HepG2 (cell line): Measurements from ENCODE around the gene GHRHR. TPM values are rescaled to one million over a fixed set of nuclear protein-coding genes. Genes with fewer than 3 reads are reported as not detected.

Experiments
- ATAC-seq: fragments of 200-7000 bp; cut with Tn5 transposase; 3 replicates; pipeline ENCODE4 v1.9.1; 2020; ENCODE audit warnings: mild to moderate bottlenecking, moderate library complexity
- BruUV-seq: library from RNA; stranded (reverse); fragments of 400-500 nt; replicated peaks from 2 replicates; lab custom pipeline; 2021; lab: Mats Ljungman, UMichigan
- CTCF ChIA-PET: fragments of 300-600 bp; formaldehyde crosslinking; extraction: SDS; loops from one replicate; lab custom pipeline; 2021; ENCODE audit warnings: low total read pairs, inconsistent platforms, low intra/inter-chr PET ratio; lab: Yijun Ruan, JAX
- POLR2A ChIA-PET: fragments of 350-600 bp; sonication (Branson Sonifier 250); formaldehyde crosslinking; loops from one replicate; lab custom pipeline; 2020; ENCODE audit warnings: antibody characterized with exemption, inconsistent platforms; lab: Yijun Ruan, JAX
- DNase-seq: peaks from one replicate; pipeline ENCODE4 v3.0.0-alpha.2; 2015; ENCODE audit warnings: low spot score
- FAIRE-seq: peaks from 3 replicates; lab custom pipeline; 2011; peaks lifted over from hg19 to GRCh38; lab: Jason Lieb, UNC
- H2AFZ ChIP-seq: one replicate; pipeline ENCODE4 v1.6.1; 2011; ENCODE audit warnings: low read length, inconsistent platforms
- H3K27ac ChIP-seq: fragments of 300-600 bp; 3 replicates; pipeline ENCODE4 v1.8.0; 2011; ENCODE audit warnings: mixed run types, mild to moderate bottlenecking, mixed read lengths, low read length, inconsistent platforms; ENCODE audit not compliant: insufficient read depth; ENCODE audit errors: extremely low read length
- H3K27me3 ChIP-seq, 2 experiments: fragments of 200-600 bp in 1 of 2; 2 replicates in 1 of 2; 3 replicates in 1 of 2; pipeline versions ENCODE4 v1.6.0 to v1.8.0; 2011; ENCODE audit warnings: low read length in 2 of 2, mild to moderate bottlenecking in 2 of 2, moderate library complexity in 2 of 2, inconsistent platforms in 1 of 2; ENCODE audit not compliant: insufficient read depth in 2 of 2, control insufficient read depth in 1 of 2
- H3K36me3 ChIP-seq, 2 experiments: fragments of 200-600 bp in 1 of 2; replicated peaks in 1 of 2; 2 replicates in 1 of 2; 3 replicates in 1 of 2; pipeline versions ENCODE4 v1.5.1 to v1.8.0; 2011; ENCODE audit warnings: low read length in 2 of 2, inconsistent platforms in 1 of 2; ENCODE audit not compliant: insufficient read depth in 2 of 2, control insufficient read depth in 1 of 2
- H3K4me1 ChIP-seq: 2 replicates; pipeline ENCODE4 v1.5.1; 2012; ENCODE audit warnings: low read length, inconsistent platforms; ENCODE audit not compliant: insufficient read depth
- H3K4me2 ChIP-seq: 2 replicates; pipeline ENCODE4 v1.6.0; 2011; ENCODE audit warnings: low read depth, low read length, inconsistent platforms
- H3K4me3 ChIP-seq, 3 experiments: fragments of 200-600 bp in 1 of 3; sonication (generic), shearing (Covaris generic) in 1 of 3; replicated peaks in 1 of 3; 2 replicates each; pipeline ENCODE4 v1.5.1; 2011 to 2016; ENCODE audit warnings: low read length in 3 of 3, inconsistent platforms in 2 of 3, low read depth in 2 of 3, mild to moderate bottlenecking in 2 of 3, control low read depth in 1 of 3, mixed read lengths in 1 of 3; ENCODE audit not compliant: insufficient read depth in 1 of 3
- H3K79me2 ChIP-seq: one replicate; pipeline ENCODE4 v1.6.1; 2011; ENCODE audit warnings: low read length, inconsistent platforms; ENCODE audit not compliant: insufficient read depth
- H3K9ac ChIP-seq: 2 replicates; pipeline ENCODE4 v1.6.0; 2011; ENCODE audit warnings: mild to moderate bottlenecking, low read depth, low read length, inconsistent platforms; ENCODE audit not compliant: insufficient read depth
- H3K9me3 ChIP-seq: 2 replicates; pipeline ENCODE4 v1.5.1; 2012; ENCODE audit warnings: mild to moderate bottlenecking, low read length
- H4K20me1 ChIP-seq: 2 replicates; pipeline ENCODE4 v1.6.0; 2011; ENCODE audit warnings: inconsistent platforms, mild to moderate bottlenecking, low read length, moderate library complexity; ENCODE audit not compliant: insufficient read depth
- HMG20A ChIP-seq: IDR thresholded peaks from 2 replicates; pipeline ENCODE4 v1.6.1; 2016; ENCODE audit warnings: borderline replicate concordance
- KLF12 ChIP-seq: sonication (generic); formaldehyde crosslinking; IDR thresholded peaks from 2 replicates; pipeline ENCODE4 v1.4.0; 2020; ENCODE audit warnings: missing genetic modification reagents, borderline replicate concordance
- MXD1 ChIP-seq: sonication (generic); formaldehyde crosslinking; IDR thresholded peaks from 2 replicates; pipeline ENCODE4 v1.4.0; 2020; ENCODE audit warnings: mild to moderate bottlenecking, missing genetic modification reagents
- SAFB2 ChIP-seq: sonication (generic); formaldehyde crosslinking; IDR thresholded peaks from 2 replicates; pipeline ENCODE4 v1.5.1; 2020; ENCODE audit warnings: missing genetic modification reagents, low read depth, mild to moderate bottlenecking, borderline replicate concordance
- SATB2 ChIP-seq: sonication (generic); formaldehyde crosslinking; IDR thresholded peaks from 2 replicates; pipeline ENCODE4 v1.5.0; 2020; ENCODE audit warnings: missing genetic modification reagents
- SRSF4 ChIP-seq: fragments of 200-400 bp; formaldehyde crosslinking; IDR thresholded peaks from one replicate; pipeline ENCODE4 v1.6.1; 2018; ENCODE audit warnings: mild to moderate bottlenecking, low read depth, low read length, moderate library complexity; ENCODE audit not compliant: poor library complexity, severe bottlenecking
- ZBTB39 ChIP-seq: sonication (generic); formaldehyde crosslinking; IDR thresholded peaks from 2 replicates; pipeline ENCODE4 v1.5.0; 2020; ENCODE audit warnings: missing genetic modification reagents
- ZFP62 ChIP-seq: sonication (generic); formaldehyde crosslinking; IDR thresholded peaks from 2 replicates; pipeline ENCODE4 v1.4.0; 2020; ENCODE audit warnings: missing genetic modification reagents
- ZNF317 ChIP-seq: sonication (generic); formaldehyde crosslinking; IDR thresholded peaks from 2 replicates; pipeline ENCODE4 v1.5.0; 2020; ENCODE audit warnings: mild to moderate bottlenecking, missing genetic modification reagents
- ZNF710 ChIP-seq: sonication (generic); formaldehyde crosslinking; IDR thresholded peaks from 2 replicates; pipeline ENCODE4 v1.5.0; 2020; ENCODE audit warnings: mild to moderate bottlenecking, missing genetic modification reagents, borderline replicate concordance
- ZNF777 ChIP-seq: sonication (generic); formaldehyde crosslinking; IDR thresholded peaks from 2 replicates; pipeline ENCODE4 v1.4.0; 2020; ENCODE audit warnings: missing genetic modification reagents
- WGBS: methylation state at CpG from one replicate; pipeline ENCODE4 v1.1.6; 2017; ENCODE audit warnings: low lambda C conversion rate; 5-methylcytosine and 5-hydroxymethylcytosine counted together
- in situ Hi-C: cut with HindIII; loops from 2 replicates; pipeline ENCODE4 v1.10.0; 2017; ENCODE audit warnings: low pct_unique_long_range_greater_than_20kb; ENCODE audit not compliant: extremely low pct_ligation_motif_present
- intact Hi-C: fragments of 100-400 bp; cut with micrococcal nuclease; formaldehyde crosslinking; loops from one replicate; pipeline ENCODE4 v1.10.0; 2022; ENCODE audit not compliant: unreplicated experiment
- polyA plus RNA-seq, 8 experiments: library from polyadenylated mRNA; depleted of rRNA in 3 of 8; stranded (reverse) in 7 of 8; unstranded in 1 of 8; fragments of >200 nt; fragmentation: Illumina TruSeq in 4 of 8; extraction: Trizol in 4 of 8; gene quantifications; 2 replicates each; pipeline versions ENCODE4 v1.2.1 to v1.2.3, GENCODE V29; 2011 to 2016; ENCODE audit warnings: low read depth in 4 of 8, missing spikeins in 1 of 8, mixed read lengths in 1 of 8; ENCODE audit not compliant: insufficient read depth in 1 of 8
- total RNA-seq, 5 experiments: library from RNA; depleted of rRNA; stranded (reverse); fragments of >200 nt; fragmentation: Illumina TruSeq; extraction: Trizol; gene quantifications; 2 replicates each; pipeline ENCODE4 v1.2.3, GENCODE V29; 2016; ENCODE audit warnings: low read depth in 1 of 5
- TF ChIP-seq, protein P1 (sequence below): sonication (generic); formaldehyde crosslinking; IDR thresholded peaks from one replicate; pipeline ENCODE4 v1.5.1; 2020; ENCODE audit warnings: mild to moderate bottlenecking, missing genetic modification reagents; ENCODE audit errors: not compliant biosample characterization

GHRHR gene
- total and polyA plus RNA-seq, 2 of the 13 experiments (the other 11 are each of a cell fraction or from before 2014, with no cell fraction given) = not detected

GRCh38 chr7:30925913-30926312 is 37.8 kb upstream of the GHRHR start:
- FAIRE-seq (no peak), DNase-seq (no peak), ATAC-seq (no peak)
- Histone ChIP-seq H3K27ac (no peak overlapping the region), H3K79me2 (no peaks in the 10 kb centered on the region), H3K9me3 (no peaks in the 10 kb centered on the region), H2AFZ (no peak overlapping the region), H3K4me1 (no peaks in the 10 kb centered on the region), H3K4me2 (no peak overlapping the region), H3K27me3 (peaks cover 0 to under 1% of the 10 kb centered on the region in 2 experiments; a peak in 2 of 5 replicates), H3K36me3 (no peaks in the 10 kb centered on the region), H3K4me3 (no peak overlapping the region), H4K20me1 (no peaks in the 10 kb centered on the region), H3K9ac (no peak overlapping the region)
- no TSS peak for BruUV-seq
- in situ Hi-C loops (no loop called here), intact Hi-C loops (no loop called here)
- ChIA-PET CTCF (no interaction called here), POLR2A (no interaction called here)
- WGBS = 0% methylated on average over 1 of the region's 5 CpGs
- TF ChIP-seq ZFP62 (CRISPR knock-in tag) = no peak
- no peak for TF ChIP-seq ZNF317 (CRISPR knock-in tag)
- TF ChIP-seq, protein P1, sequence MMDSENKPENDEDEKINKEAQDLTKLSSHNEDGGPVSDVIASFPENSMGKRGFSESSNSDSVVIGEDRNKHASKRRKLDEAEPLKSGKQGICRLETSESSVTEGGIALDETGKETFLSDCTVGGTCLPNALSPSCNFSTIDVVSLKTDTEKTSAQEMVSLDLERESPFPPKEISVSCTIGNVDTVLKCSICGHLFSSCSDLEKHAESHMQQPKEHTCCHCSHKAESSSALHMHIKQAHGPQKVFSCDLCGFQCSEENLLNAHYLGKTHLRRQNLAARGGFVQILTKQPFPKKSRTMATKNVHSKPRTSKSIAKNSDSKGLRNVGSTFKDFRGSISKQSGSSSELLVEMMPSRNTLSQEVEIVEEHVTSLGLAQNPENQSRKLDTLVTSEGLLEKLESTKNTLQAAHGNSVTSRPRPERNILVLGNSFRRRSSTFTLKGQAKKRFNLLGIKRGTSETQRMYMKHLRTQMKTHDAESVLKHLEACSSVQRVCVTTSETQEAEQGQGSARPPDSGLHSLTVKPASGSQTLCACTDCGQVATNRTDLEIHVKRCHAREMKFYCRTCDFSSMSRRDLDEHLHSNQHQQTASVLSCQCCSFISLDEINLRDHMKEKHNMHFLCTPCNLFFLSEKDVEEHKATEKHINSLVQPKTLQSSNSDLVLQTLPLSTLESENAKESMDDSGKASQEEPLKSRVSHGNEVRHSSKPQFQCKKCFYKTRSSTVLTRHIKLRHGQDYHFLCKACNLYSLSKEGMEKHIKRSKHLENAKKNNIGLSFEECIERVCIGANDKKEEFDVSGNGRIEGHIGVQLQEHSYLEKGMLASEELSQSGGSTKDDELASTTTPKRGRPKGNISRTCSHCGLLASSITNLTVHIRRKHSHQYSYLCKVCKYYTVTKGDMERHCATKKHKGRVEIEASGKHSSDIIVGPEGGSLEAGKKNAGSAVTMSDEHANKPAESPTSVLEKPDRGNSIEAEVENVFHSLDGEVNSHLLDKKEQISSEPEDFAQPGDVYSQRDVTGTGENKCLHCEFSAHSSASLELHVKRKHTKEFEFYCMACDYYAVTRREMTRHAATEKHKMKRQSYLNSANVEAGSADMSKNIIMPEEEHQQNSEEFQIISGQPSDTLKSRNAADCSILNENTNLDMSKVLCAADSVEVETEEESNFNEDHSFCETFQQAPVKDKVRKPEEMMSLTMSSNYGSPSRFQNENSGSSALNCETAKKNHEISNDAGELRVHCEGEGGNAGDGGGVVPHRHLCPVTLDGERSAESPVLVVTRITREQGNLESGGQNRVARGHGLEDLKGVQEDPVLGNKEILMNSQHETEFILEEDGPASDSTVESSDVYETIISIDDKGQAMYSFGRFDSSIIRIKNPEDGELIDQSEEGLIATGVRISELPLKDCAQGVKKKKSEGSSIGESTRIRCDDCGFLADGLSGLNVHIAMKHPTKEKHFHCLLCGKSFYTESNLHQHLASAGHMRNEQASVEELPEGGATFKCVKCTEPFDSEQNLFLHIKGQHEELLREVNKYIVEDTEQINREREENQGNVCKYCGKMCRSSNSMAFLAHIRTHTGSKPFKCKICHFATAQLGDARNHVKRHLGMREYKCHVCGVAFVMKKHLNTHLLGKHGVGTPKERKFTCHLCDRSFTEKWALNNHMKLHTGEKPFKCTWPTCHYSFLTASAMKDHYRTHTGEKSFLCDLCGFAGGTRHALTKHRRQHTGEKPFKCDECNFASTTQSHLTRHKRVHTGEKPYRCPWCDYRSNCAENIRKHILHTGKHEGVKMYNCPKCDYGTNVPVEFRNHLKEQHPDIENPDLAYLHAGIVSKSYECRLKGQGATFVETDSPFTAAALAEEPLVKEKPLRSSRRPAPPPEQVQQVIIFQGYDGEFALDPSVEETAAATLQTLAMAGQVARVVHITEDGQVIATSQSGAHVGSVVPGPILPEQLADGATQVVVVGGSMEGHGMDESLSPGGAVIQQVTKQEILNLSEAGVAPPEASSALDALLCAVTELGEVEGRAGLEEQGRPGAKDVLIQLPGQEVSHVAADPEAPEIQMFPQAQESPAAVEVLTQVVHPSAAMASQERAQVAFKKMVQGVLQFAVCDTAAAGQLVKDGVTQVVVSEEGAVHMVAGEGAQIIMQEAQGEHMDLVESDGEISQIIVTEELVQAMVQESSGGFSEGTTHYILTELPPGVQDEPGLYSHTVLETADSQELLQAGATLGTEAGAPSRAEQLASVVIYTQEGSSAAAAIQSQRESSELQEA = no peak
- TF ChIP-seq KLF12 = no peak
- TF ChIP-seq SAFB2 (CRISPR knock-in tag) = no peak
- TF ChIP-seq SATB2 = no peak
- TF ChIP-seq HMG20A (CRISPR knock-in tag) = no peak
- no peak for TF ChIP-seq MXD1
- TF ChIP-seq ZBTB39 = no peak
- no peak for TF ChIP-seq SRSF4
- no peak for TF ChIP-seq ZNF710 (CRISPR knock-in tag)
- no peak for TF ChIP-seq ZNF777 (CRISPR knock-in tag)
